HCEC 1CT (cell line): ENCODE results near the gene BORCS6.
"Not testable (repeated sequence)": the region's sequence is repeated elsewhere in the genome, so short reads cannot be mapped to it uniquely, and the experiment has no call there.

Experiments
- DNase-seq: peaks from one replicate; pipeline ENCODE4 v3.0.0-alpha.2; 2017

BORCS6 gene

DNA sequence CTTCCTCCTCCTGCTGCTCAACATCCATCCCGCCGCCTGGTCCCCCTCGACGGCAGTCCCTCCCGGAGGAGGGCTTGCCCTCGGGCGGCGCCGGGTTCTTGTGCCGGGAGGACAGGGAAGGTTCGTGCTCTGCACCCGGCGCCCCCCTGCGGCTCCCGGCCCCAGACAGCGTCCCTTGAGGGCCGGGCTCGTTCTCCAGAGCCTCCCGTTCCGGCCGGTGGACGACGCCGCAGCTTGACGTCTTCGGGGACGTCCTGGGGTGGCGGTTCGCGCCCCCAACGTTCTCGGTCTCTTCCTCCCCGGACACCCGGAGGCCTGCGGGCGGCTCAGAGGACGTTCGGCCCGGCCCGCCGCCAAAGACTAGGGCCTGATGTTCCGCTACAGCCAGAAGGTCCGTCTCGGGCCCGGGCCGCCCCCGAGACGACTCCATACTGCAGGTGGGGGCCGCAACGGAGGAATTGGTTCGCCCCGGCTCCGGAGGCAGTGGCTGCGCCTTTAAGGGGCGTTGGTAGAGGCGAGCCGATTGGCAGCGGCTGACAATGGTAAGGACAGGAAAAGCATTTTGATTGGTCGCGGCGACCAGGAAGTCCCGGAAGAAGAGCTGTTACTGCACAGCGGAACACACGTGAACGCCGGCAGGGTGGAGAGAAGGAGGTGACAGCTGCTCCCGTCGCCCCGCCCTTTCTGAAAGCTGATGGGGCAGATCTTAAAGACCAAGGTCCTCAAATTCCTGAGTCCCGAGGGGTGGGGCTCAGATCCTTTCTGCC, at the start of gene BORCS6:
BORCS6 (minus strand) TSS at position 470 of the 767 bp plus-strand sequence; CDS start at position 430, 40 bp downstream.
- peak; percentile 99 for DNase-seq

- no peak for DNase-seq
Measured at GRCh38 chr17:8237886-8238285, 47.9 kb upstream of the BORCS6 start.

GRCh38 chr17:8237175-8237574, 47.2 kb upstream of the BORCS6 start:
- no peak for DNase-seq

GRCh38 chr17:8235676-8236075, 45.7 kb upstream of the BORCS6 start:
- DNase-seq = no peak

GRCh38 chr17:8234361-8235270, 44.6 kb upstream of the BORCS6 start:
- no peak for DNase-seq

- no peak for DNase-seq
Measured at GRCh38 chr17:8231701-8232100, 41.7 kb upstream of the BORCS6 start.

DNA sequence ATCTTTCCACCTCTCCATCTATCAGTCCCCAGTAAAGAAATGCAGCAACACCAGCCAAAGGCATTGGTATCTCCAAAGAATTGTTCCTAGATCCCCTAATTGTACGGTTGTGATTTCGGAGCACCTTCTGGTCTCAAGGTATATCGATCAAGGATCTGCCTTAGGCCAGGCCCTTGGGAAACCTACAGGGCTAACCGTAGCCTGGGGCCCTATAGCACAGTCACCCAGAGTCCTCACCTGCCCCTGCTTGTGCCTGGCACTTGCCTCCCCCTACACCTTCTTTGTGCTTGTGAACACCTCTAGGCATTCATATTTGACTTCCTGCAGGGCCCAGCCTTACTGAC, 37.2 kb upstream of the BORCS6 start:
- no peak for DNase-seq

GRCh38 chr17:8226536-8227237, 36.7 kb upstream of the BORCS6 start:
- DNase-seq = peak; percentile 81

DNA sequence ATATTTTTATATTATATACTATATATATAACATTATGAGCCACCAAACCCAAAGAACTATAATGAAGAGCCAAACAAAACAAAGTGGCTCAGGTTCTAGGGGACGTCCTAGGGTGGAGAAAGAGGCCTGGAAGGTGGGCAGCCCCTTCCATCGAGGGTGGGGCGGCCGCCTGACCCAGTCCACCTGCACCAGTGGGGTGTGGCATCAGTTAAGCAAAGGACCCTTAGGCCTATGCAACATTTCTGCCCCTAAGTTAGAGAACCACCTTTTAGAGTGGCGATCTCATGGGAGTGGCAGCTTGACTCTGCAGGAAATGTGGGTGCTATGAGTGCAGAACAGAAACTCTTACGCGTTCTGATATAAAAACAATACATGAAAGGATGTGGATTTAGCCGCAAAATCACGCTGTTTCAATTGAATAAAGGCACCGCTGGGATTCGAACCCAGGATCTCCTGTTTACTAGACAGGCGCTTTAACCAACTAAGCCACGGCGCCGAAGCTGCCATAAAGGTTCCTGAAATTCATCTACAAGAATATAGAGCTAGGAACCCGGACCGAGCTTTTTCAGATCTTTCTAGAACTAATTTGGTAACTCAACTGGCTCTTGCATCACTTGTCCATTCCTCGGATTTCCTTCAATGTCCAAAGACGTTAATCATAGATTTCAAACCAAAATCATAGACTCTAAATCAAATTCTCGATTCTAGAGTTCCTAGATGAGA, 36.0 kb upstream of the BORCS6 start:
- DNase-seq = peak; percentile 75

GRCh38 chr17:8224891-8225812, 35.2 kb upstream of the BORCS6 start:
- no peak for DNase-seq

DNA sequence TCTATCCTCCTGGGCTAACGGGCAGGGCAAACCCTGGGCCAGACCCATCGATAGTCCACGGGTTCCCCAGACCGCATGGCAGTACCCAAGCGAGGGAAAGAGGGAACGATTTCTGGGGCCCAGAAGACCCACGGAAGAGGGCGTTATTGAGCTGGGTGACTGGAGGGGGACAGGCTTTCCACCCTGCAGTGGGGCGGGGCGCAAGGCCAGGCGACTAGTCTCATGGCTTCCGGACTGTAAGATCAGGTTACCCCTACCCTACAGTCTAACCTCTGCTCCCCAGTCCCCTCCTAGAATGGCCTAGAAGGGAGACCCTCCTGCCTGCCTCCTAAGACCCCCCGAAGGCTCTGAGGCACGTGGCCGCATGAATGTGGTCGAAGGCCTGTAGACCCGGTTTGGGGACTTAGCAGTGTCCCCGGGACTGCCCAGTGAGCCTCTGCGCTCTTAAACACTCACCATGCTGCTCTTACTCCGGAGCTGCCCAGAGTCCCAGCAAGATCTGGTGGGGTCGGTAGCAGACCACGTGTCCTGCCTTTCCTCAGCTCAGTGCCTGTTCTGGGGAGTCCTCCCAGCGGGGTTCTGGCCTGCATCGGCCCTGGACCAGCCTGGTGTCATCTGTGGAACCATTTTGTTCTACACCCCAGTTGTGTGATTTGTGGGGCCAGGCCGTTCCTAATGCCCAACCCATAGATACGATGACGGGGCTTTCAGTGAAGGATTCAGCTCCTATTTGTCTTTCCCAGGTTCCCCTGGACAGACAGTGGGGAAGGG, 33.6 kb upstream of the BORCS6 start:
- DNase-seq = peak; percentile 60

GRCh38 chr17:8222630-8223355, 32.8 kb upstream of the BORCS6 start:
- DNase-seq = peak; percentile 93

GRCh38 chr17:8222380-8222629, 32.3 kb upstream of the BORCS6 start:
- DNase-seq = no peak

GRCh38 chr17:8221663-8222379, 31.8 kb upstream of the BORCS6 start:
- peak; percentile 75 for DNase-seq

DNA sequence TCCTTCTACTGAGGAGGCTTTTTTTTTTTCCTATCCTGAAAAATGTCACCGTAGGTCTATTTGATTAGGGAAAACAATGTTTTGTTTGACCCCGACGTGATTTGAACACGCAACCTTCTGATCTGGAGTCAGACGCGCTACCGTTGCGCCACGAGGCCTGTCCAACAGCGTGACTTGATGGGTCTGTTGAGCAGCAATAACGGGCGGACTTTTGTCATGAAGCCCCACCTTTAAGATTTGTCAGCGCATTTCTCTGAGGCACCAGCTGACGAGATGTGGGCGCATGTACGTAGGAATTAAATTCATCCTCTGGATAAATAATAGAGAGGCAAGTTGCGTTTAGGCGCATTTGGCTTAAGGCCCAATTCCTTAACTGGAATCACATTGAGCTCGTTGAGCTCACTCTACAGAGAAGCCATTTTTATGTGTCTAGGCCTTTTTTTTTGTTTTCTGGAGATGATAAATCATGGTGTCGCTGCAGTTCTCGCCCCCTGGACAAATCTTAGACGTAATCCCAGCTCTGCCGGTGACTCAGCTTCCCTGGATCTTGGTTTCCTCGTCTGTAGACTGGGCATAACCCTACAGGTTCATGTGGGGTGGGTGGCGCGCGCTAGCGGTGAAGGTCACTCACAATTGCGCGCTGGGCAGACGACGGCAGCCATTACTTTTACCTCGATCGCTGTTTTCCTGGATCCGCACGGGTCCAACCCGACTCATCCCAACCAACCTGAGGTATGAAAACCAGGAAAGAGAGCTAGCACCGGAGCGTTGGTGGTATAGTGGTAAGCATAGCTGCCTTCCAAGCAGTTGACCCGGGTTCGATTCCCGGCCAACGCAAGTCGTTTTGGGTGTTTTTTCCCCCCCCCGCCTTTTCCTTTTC, 31.0 kb upstream of the BORCS6 start:
- peak; percentile 81 for DNase-seq

- DNase-seq = not testable (repeated sequence)
Measured at GRCh38 chr17:8214000-8214399, 24.0 kb upstream of the BORCS6 start.

DNA sequence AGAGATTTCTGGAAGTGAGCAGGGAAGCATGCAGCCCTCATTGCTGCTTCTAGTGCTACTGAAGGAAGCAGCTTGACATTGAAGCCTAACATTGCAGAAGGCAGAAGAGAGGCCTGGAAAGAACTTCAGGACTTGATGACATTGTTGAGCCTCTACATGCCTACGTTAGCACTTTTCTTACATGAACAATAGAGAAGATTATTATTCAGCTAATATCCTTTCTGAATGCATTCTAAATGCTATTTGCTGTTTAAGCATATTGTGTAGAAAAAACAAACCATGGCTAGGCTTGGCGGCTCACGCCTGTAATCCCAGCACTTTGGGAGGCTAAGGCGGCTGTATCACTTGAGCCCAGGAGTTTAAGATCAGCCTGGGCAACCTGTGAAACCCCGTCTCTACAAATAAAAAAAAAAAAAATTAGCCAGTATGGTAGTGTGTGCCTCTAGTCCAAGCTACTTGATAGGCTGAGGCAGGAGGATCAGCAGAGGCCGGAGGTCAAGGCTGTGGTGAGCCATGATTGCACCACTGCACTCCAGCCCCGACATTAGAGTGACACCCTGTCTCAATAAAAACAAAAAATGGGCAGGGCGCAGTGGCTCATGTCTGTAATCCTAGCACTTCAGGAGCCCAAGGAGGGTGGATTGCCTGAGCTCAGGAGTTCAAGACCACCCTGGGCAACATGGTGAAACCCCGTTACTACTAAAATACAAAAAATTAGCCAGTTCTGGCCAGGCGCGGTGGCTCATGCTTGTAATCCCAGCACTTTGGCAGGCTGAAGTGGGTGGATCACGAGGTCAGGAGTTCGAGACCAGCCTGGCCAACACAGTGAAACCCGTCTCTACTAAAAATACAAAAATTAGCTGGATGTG, 22.6 kb upstream of the BORCS6 start:
- DNase-seq = peak; percentile 76
